WI38 (cell line): Measurements from ENCODE around the gene TTC36.

ENCODE experiments used
- H3K4me3 ChIP-seq: 2 replicates; pipeline ENCODE4 v1.5.1; 2011; ENCODE audit warnings: low read depth, mild to moderate bottlenecking, control low read depth, low read length
- TF ChIP-seq, protein P1 (sequence below): IDR thresholded peaks from 2 replicates; pipeline ENCODE4 v1.5.1; 2012; ENCODE audit warnings: low read depth, mild to moderate bottlenecking, control low read depth, low read length

TTC36 gene

DNA sequence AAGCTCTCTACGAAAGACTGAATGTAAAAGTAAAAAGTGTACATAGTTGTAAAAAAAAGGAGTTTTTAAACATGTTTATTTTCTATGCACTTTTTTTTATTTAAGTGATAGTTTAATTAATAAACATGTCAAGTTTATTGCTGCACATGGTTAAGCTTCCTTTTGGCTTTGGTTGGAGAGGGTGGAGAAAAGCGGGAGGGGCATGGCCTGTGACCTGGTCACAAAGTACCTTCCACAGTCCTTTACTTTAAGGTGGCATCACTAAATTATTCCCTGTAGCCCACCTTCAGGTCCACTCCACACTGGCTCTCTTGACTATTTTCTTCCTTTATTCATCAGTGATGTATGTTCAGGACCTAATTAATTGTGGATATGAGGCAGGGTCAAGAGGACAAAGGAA lies 586 bp upstream of the TTC36 start:
- H3K4me3 ChIP-seq = no peak overlapping the region
- TF ChIP-seq, protein P1, sequence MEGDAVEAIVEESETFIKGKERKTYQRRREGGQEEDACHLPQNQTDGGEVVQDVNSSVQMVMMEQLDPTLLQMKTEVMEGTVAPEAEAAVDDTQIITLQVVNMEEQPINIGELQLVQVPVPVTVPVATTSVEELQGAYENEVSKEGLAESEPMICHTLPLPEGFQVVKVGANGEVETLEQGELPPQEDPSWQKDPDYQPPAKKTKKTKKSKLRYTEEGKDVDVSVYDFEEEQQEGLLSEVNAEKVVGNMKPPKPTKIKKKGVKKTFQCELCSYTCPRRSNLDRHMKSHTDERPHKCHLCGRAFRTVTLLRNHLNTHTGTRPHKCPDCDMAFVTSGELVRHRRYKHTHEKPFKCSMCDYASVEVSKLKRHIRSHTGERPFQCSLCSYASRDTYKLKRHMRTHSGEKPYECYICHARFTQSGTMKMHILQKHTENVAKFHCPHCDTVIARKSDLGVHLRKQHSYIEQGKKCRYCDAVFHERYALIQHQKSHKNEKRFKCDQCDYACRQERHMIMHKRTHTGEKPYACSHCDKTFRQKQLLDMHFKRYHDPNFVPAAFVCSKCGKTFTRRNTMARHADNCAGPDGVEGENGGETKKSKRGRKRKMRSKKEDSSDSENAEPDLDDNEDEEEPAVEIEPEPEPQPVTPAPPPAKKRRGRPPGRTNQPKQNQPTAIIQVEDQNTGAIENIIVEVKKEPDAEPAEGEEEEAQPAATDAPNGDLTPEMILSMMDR = no peak

DNA sequence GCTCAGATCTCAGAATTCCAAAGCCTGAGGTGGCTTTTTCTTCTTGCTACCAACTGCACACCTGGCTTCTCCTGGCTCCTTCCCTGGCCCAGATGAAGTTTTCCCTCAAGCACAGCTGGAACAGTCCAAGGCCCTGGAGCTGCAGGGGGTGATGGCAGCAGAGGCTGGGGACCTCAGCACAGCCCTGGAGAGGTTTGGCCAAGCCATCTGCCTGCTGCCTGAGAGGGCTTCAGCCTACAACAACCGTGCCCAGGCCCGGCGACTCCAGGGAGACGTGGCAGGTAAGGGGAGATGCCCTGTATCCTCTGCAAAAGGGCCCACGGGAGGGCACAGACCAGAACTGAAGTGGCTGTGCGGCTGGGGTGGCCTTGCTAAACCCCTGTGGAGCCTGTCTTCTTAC lies 1.2 kb downstream of the TTC36 start:
- TF ChIP-seq, protein P1 = no peak
- no peak overlapping the region for H3K4me3 ChIP-seq

- peak overlapping the region; percentile 72 for H3K4me3 ChIP-seq
- TF ChIP-seq, protein P1 = no peak
These were observed 2.4 kb downstream of the TTC36 start for GRCh38 chr11:118529584-118530175.

- TF ChIP-seq, protein P1 = no peak
- peak overlapping the region; percentile 72 for H3K4me3 ChIP-seq
These were observed 3.0 kb downstream of the TTC36 start for GRCh38 chr11:118530180-118530682.

DNA sequence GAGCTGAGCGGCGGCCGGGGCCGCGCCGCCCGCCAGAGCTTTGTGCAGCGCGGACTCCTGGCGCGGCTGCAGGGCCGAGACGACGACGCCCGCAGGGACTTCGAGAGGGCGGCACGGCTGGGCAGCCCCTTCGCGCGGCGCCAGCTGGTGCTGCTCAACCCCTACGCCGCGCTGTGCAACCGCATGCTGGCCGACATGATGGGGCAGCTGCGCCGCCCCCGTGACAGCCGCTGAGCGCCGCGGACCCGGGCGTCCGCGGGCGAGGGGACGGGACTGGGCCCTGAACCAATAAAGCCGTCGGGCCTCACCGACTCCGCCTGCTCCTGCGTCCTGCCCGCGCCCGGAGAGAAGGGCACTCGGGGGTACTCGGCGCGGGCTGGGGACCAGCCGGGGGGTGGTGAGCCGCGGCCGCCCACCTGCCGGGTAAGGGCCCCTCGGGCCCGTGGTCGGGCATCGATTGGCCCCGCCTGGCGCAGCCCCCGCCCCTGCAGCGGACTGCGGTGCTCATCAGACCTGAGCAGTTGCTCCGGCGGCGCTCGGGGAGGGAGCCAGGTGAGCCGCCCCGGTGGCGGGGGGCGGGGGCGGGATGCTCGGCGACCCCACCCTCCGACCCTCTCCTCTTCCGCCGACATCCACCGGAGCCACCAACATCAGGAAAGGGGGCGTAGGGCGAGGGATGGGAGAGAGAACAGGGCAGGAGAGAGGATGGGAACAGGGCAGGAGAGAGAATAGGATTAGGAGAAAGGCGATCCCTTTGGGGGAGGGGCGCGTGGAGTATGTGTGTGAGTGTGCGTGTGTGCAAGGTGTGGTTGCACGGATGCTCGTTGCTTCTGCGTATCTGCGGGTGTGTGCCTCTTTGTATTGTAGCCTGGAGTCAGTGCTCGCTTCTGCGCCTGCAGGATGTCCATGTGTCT lies 3.7 kb downstream of the TTC36 start, which contains the start of gene TMEM25:
Gene TMEM25, plus strand, starts transcription at position 510 of the 914 bp plus-strand sequence. CDS start 610 bp downstream, outside the sequence.
- TF ChIP-seq, protein P1 = no peak
- peak within 1 kb of the TSS; percentile 72 for H3K4me3 ChIP-seq

- peak overlapping the region; percentile 72 for H3K4me3 ChIP-seq
- TF ChIP-seq, protein P1 = no peak
These were observed 4.4 kb downstream of the TTC36 start for GRCh38 chr11:118531597-118532084.

DNA sequence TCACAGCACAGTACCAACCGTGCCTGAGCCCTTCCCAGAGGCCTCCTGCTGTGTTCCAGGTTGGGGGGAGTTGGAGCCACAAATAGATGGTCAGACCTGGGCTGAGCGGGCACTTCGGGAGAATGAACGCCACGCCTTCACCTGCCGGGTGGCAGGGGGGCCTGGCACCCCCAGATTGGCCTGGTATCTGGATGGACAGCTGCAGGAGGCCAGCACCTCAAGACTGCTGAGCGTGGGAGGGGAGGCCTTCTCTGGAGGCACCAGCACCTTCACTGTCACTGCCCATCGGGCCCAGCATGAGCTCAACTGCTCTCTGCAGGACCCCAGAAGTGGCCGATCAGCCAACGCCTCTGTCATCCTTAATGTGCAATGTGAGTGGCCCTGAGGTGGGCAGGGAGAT lies 4.8 kb downstream of the TTC36 start:
- TF ChIP-seq, protein P1 = no peak
- no peak overlapping the region for H3K4me3 ChIP-seq
